GM19035 (cell line): ENCODE measurements around the gene EXPH5.
"Not testable (repeated sequence)": the region's sequence is repeated elsewhere in the genome, so short reads cannot be mapped to it uniquely, and the experiment has no call there.

Source experiments
- ATAC-seq: cut with Tn5 transposase; IDR thresholded peaks from one replicate; pipeline ENCODE4 v1.9.1; 2021; ENCODE audit not compliant: unreplicated experiment

Gene EXPH5, protein sequence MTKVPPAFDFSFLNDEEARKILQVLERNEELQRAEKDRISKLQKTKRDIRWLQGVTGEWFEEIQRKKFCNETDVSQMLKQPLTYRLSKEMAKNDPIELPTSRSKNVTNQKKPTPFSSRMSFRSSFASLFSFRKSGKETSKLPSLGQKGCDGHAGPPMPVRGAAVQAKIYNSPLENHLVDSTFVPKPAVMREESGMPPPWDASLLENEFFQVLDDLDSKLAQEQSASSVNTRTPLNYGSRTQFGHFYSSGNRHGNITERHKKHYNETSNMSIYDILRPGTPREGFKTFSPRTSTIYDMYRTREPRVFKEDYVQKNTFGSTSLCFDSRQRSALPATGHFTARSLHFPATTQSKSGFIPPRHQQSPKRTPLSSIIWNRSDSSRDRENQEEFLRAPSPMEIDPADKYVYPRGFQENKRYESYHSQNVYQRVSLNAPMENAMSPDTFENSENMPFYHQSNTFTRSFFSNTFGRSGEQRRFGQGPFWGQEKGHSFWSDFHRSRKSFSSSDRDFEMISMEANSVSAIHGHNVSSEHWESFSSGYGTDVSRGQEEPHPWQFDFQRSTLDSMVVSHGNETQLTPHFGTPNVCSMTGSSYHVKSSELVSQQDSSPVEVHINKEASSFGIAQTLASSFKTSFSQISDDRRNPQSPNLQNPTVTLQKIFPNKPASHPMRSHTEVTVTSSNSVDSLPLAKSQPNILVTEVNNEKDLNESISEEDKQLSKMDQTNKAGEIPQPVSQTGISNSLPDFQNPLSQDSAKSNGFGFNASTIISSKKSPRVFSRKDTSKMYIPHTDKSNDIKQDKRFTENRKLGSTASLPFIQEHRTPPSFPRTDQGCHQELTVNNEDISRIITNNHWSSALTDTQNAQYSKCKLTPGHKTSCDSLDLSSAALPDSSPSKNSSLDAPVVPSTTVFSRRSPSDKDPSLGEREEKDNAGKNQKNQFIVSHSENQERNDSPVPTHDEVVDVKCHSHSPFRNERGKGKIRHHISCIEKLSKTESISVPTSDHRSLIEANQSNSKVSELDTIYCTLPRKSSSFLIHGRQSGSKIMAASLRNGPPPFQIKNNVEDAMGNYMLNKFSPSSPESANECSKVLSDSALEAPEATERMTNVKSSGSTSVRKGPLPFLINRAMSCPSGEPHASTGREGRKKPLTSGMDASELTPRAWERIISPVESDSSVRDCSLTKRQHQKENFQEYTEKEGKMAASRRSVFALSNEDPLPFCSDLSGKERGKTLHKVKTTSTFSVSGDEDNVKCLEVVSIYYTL (N-terminal part only)

DNA sequence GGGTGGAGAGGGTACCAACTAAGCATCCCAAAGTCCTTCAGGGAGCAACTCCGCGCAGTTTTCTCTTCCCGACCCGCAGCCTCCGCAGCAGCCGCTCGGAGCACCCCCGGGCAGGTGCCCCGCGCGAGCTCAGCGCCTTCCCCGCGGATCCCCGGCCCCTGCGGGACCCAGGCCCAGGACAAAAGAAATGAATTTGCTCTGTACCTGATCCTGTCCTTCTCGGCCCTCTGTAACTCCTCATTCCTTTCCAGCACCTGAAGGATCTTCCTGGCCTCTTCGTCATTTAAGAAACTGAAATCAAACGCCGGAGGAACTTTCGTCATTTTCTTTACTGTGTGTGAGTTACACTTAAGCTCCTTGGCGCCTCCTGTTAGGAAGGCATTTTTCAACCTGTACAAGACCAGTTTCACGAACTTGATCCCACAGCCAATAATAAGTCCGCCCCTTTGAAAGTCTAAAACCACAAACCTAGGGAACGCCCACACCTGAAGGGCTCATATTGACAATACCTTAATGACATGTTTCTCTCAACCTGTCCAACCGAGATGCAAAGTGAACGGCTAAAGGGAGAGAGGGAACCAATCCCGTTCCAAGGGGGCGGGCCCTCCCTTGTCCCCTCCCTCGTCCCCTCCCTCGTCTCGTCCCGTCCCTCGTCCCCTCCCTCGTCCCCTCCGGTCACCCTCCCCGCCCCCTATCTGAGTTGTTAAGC lies at the start of gene EXPH5:
EXPH5 (minus strand) TSS at position 555 of the 709 bp plus-strand sequence; CDS start at position 323, 232 bp downstream.
- ATAC-seq: peak; percentile 93

DNA sequence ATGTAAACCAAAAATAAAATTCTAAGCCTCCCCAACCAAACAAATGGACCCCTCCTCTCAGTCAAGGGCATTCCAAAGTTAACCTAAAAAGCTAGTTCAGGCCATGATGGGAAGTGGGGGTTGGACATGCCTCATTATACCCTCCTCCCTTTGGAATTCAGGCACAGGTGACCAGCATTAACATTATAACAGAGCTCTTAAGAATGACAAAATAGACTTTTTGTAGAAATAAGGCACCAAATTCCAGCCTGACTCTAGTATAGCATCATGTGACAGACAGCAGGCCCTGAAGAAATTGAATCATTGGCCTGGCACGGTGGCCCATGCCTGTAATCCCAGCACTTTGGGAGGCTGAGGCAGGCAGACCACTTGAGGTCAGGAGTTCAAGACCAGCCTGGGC lies 48.2 kb upstream of the EXPH5 start:
- not testable (repeated sequence) for ATAC-seq

DNA sequence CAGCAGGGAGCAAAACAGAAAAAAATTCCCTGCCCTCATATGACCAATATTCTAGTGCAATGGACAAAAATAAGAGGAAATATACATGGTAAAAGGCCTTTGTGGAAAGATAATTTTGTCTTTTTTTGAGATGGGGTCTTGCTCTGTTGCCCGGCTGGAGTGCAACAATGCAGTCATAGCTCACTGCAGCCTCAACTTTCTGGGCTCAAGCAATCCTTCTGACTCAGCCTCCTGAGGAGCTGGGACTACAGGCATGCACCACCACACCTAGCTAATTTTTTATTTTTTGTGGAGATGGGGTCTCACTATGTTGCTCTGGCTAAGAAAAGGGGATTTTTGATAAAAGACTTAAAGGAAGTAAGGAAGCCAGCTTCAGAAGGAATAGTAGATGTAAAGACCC lies 45.6 kb upstream of the EXPH5 start:
- no peak for ATAC-seq

DNA sequence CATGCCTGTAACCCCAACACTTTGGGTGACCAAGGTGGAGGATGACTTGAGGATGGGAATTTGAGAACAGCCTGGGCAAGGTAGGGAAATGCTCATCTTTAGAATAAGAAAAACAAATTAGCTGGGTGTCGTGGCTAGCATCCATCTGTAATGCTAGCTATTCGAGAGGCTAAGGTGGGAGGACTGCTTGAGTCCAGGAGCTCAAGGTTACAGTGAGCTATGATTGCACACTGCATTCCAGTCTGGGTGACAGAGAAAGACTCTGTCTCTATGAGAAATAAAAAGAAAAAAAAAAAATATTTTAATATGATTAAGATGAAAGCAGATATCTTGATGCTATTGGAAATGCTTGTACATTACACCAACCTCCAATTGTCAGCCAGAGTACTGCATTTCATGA lies 42.7 kb upstream of the EXPH5 start:
- ATAC-seq: no peak

DNA sequence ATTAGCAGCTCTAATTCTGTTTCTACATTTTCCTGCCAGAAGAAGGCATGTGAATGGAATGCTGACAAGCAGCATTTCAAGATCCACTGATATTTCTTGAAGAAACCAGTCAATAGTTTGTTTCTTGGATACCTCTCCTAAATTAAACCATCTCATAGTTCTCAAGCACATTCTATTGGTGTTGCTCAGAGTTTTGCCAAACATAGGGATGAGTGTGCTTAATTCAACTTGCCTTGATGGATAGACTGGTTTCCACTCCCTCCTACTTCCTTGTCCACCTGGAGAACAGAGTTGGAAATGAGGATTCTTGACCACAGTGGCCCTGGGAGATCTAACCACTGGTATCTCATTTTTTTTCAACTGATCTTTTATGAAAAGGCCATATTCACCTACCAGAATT lies 41.5 kb upstream of the EXPH5 start:
- no peak for ATAC-seq

DNA sequence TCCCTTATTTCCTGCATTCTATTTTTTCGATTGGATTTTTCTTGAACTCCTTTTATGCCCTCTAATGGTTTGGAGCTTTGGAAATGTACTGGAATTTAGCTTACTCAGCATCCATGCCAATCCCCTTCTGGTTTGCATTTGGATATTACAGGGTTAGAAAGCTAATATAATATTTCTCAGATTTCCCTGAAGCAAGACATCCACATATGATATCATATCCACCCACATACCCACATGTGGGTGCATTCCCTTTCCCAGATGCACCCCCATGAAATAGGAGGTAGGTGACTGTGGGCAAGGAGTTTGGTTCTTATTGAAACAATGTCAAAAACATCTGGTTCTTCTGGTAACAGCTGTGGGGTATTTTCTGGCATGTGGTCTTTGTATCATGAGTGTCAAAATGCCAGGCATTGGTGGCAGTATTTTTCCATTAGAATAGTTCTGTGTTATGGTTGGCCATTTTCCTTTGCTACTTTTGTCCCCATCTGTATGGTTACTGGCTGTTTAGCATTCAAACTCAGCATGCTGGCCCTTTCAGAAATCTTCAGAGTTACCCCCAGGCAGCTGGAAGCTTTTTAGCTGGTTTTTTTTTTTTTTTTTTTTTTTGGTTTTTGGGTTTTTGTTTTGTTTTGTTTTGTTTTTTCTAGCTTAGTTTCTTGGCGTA lies 38.6 kb upstream of the EXPH5 start:
- ATAC-seq: no peak

DNA sequence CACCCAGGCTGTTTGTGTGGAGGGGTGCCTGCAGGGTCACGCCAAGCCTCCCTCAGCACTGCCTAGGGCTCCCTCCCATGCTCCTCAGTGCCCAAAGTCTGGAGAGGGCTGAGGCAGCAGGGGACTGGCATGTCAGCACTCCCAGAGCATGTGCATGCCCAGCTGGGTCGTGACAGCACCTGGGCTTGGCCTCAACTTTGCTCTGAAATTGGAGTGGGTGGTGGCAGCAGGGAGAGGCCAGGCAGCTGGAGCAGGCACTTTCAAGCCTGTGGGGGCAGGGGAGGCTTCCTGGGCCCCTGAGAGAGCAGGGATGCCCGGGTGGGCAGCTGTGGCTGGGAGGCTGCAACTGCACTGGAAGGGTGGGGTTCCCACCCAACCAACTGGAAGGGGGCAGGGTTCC lies 35.7 kb upstream of the EXPH5 start:
- no peak for ATAC-seq

DNA sequence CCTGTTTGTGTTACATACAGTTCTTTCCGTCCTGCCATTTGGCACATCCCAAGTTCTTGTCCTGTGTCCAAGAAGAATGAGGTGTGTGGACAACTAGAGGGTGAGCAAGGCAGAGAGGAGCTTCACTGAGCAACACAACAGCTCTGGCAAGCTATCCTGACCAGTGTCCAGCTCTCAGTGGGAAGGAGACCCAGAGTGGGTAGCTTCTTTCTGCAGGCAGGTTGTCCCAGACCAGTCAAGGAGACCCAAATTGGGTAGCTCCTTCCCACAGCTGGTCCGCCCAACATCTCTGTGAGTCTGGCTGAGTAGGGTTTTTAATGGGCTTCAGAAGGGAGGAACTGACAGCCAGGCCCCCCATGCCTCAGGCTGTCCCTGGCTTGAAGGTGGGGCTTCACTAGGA lies 35.2 kb upstream of the EXPH5 start:
- ATAC-seq: no peak

DNA sequence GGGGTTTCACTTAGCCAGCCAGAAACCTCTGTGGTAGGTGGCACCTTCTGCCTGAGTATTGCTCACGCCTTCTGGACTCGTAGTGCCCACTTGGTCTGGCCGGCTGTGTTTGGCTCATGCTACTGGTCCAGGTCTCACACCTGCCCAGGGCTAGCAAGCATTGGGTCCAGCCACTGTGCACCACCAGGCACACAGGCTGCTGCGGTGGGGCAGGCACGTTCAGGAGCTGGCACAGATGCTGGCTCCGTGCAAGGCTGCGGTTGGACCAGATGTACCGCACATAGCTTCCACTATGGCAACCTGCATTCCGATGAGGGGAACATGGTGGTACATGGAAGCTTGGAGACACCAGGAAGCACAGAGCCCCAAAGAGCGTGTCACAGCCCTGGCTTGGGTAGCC lies 34.8 kb upstream of the EXPH5 start:
- no peak for ATAC-seq

DNA sequence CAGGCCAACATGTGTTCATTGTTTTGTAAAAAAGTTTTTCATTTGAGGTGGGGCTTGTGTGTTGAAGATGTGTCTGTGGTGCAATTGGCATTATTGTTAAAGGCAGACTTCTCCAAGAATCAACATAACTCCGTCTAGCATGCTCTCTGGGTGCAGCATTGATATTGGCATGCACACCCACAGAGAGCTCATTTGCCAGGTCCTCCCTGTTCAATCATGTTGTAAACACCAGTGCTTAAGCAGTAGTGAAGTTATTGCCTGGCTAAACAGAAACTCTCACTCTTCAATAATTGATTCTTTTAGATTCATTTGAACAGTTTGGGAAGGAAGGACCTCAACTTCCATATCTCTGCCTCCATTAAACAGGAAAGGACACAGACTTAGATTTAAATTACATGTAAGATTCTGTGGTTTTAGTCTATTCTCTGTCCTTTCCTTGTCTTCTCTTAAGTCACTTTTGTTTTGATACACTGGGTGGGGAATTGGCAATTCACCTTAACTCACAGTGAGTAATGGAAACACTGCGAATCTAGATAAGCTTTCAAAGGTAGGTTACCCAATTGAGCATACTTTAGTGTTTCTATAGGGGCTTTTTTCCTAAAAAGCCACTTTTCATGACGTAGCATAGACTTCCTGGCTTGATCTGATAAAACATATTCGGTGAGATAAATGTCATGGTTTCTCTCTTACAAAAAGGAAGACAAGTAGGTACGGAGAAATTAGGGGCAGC lies 30.8 kb upstream of the EXPH5 start:
- no peak for ATAC-seq

DNA sequence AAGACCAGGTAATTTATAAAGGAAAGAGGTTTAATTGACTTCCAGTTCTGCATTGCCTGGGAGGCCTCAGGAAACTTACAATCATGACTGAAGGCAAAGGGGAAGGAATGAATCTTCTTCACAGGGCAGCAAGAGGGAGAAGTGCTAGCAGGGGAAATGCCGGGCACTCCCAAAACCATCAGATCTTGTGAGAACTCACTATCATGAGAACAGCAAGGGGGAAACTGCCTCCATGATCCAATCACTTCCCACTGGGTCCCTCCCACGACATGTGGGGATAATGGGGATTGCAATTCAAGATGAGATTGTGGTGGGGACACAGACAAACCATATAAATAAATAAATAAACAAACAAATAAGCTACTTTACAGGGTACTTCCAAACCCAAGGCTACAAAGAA lies 28.8 kb upstream of the EXPH5 start:
- ATAC-seq: no peak

DNA sequence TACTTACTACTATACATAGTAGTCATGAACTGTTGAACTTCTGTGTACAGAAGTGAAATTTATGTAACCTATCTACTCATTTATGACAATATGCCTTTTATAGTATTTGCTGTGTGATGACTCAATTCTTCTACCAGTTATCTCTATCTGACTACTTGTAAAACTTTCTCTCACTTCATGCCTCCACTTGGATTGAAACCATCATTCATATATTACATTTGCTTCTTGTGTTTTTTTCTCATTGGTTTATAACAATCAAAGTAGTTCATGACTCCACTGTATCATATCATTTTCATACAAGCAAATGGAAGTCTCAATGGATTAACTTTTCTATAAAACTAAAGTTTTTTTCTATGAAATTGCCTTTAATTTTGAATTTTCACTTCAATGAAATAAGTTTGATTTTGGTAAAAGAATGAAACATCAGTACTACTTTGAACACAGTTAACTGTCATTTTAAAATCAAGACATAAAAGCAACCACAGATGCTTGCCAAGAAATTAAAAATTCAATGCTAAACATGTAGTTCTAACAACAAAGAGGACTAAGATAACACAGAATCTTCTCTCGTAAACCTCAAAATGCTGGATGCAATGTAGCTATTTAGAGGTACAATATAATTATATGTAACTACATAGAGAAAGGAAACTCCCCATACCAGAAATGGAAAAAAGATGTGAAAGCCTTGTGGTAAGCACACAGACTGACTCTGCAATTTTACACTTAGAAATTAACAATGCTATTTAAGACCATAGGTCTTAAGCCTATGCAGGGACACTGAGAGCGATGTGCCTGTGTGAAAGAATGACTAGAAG lies 27.6 kb upstream of the EXPH5 start:
- ATAC-seq: peak; percentile 84

DNA sequence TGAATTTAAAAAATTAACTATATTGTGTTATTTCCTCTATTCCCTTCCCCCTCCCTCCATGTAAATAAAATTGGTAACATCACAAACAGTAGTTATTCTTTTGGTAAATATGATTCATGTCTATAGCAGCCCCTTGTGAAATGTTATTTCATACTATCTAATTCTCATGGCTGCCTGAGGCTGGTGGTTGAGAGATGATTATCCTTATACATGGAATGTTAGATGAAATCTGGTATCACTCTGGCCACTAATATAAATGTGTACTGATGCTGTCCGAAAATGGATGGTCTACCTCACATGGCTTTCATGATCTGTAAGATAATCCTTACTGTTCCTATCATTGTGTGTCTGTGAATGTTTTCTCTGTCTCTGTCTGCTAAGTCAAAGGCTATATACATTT lies 25.0 kb upstream of the EXPH5 start:
- no peak for ATAC-seq

DNA sequence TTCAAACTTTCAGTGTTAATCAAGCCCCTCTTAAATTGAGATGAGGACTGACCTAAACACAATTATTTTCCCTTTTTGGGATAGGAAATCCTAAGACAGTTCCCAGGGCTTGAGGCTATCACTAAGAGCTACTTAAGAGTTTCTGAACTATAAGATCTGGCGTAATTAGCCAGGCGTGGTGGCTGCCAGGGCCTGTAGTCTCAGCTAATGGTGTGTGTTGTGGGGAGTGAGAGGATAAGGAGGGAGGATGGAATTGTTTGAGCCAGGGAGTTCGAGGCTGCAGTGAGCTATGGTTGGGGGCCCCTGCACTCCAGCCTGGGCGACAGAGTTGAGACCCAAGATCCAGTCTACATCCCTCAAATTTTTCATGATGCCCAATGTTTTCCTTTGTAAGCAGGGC lies 23.5 kb upstream of the EXPH5 start:
- no peak for ATAC-seq

DNA sequence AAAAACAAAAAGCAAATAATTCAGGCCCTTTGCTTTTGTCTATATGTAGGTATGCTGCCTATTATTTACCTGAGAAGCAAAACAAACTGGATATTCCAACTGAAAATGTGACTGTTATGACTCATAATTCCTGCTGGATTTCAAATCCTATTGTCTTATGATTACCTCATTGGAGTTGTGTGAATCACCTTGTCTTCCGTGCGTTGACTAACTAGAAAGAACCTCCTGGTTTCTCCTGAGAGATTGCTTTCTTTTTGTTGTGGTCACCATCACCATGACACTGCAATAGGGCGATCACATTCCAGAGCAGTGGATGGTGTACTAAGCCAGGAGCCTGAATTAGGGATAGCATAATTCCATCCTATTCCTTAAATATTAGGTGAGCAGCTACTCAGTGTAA lies 23.0 kb upstream of the EXPH5 start:
- ATAC-seq: no peak

DNA sequence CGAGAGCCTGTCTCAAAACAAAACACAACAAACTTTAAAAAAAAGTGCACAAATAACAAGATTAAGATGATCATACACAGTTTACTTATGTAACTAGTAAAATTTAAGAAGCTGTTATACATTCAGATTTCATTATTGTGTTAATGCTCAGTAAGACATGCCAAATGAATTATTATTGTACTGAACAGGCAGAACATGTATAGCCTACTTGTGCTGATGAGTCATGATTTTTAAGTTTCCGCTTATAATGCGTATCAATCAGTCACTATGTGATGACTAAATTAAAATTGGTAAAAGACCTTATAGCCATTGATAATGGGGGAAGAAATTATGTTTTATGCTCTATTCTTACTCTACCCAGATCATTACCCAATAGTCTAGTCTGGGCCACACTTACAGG lies 20.5 kb upstream of the EXPH5 start:
- no peak for ATAC-seq

DNA sequence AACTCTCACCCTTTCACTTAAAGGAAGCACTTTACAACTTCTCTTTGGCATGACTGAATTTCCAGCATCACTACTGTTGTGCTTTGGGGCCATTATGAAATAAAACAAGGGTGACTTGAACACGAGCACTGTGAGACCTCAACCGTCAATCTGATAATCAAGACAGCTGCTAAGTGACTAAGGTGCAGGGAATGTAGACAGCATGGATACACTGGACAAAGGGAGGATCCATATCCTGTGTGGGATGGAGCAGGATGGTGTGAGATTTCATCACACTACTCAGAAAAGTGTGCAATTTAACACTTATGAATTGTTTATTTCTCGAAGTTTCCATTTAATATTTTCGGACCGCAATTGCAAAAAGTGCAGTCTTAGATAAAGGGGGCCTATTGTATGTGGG lies 16.1 kb upstream of the EXPH5 start:
- ATAC-seq: no peak

DNA sequence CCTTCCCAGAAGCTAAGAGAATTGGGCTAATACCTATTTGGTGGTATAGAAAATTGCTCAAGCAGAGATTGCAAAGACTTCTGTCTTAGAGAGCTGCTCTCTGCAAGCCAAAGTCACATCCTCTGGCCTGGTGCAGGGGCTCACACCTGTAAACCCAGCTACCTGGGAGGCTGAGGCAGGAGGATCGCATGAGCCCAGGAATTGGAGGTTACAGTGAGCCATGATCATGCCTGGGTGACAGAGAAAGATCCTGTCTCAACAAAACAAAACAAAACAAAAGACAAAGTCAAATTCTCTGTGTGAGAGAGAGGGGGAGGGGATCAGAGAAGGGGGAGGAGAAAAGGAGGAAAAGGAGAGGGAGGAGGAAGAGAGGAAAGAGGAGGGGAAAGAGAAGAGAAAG lies 15.0 kb upstream of the EXPH5 start:
- no peak for ATAC-seq
